Smooth muscle cell (in vitro differentiated cells): ENCODE results near the gene CEMP1. TPM values are rescaled to one million over a fixed set of nuclear protein-coding genes. Genes with fewer than 3 reads are reported as not detected.

ENCODE experiments used
- DNase-seq: peaks from one replicate; lab custom pipeline; 2025; ENCODE audit not compliant: unreplicated experiment; lab: John Stamatoyannopoulos, UW
- H2AFZ ChIP-seq: fragments of 200-600 bp; sonication (generic); 2 replicates; pipeline ENCODE4 v1.6.0; 2016; ENCODE audit warnings: antibody characterized with exemption, low read depth, mild to moderate bottlenecking
- H3F3A ChIP-seq: fragments of 200-600 bp; sonication (generic); 2 replicates; pipeline ENCODE4 v1.6.0; 2017; ENCODE audit warnings: antibody characterized with exemption, low read depth
- H3K27ac ChIP-seq: fragments of 200-600 bp; sonication (generic); 2 replicates; pipeline ENCODE4 v1.5.1; 2016; ENCODE audit warnings: low read depth, mild to moderate bottlenecking
- H3K27me3 ChIP-seq: fragments of 200-600 bp; sonication (generic); 2 replicates; pipeline ENCODE4 v1.6.1; 2016; ENCODE audit warnings: low read depth, mild to moderate bottlenecking
- H3K36me3 ChIP-seq: fragments of 200-600 bp; sonication (generic); 2 replicates; pipeline ENCODE4 v1.5.1; 2016; ENCODE audit warnings: low read depth
- H3K4me1 ChIP-seq: fragments of 200-600 bp; sonication (generic); 2 replicates; pipeline ENCODE4 v1.5.1; 2016; ENCODE audit warnings: low read depth
- H3K4me2 ChIP-seq: fragments of 200-600 bp; sonication (generic); 2 replicates; pipeline ENCODE4 v1.6.0; 2016; ENCODE audit warnings: mild to moderate bottlenecking
- H3K4me3 ChIP-seq: fragments of 200-600 bp; sonication (generic); 2 replicates; pipeline ENCODE4 v1.5.1; 2016; ENCODE audit warnings: mild to moderate bottlenecking
- H3K79me2 ChIP-seq: fragments of 200-600 bp; sonication (generic); 2 replicates; pipeline ENCODE4 v1.6.0; 2016; ENCODE audit warnings: low read depth, mild to moderate bottlenecking
- H3K9ac ChIP-seq: fragments of 200-600 bp; sonication (generic); 2 replicates; pipeline ENCODE4 v1.6.0; 2016; ENCODE audit warnings: low read depth
- H3K9me3 ChIP-seq: fragments of 200-600 bp; sonication (generic); replicated peaks from 2 replicates; pipeline ENCODE4 v1.5.1; 2016; ENCODE audit warnings: low read depth
- H4K20me1 ChIP-seq: fragments of 200-600 bp; sonication (generic); 2 replicates; pipeline ENCODE4 v1.6.0; 2016; ENCODE audit warnings: low read depth
- WGBS: methylation state at CpG from one replicate; pipeline ENCODE4 v1.1.7; 2016; ENCODE audit warnings: low lambda C conversion rate; 5-methylcytosine and 5-hydroxymethylcytosine counted together
- polyA plus RNA-seq: library from polyadenylated mRNA; unstranded; fragments of >200 nt; fragmentation: Nextera tagmentation; extraction: Ambion mirVana; gene quantifications from 2 replicates; pipeline ENCODE4 v1.2.1, GENCODE V29; 2016
- total RNA-seq: library from RNA; depleted of rRNA; stranded (reverse); fragments of >200 nt; gene quantifications from 2 replicates; pipeline ENCODE4 v1.2.3, GENCODE V29; 2014
- TF ChIP-seq, protein P1 (sequence below): fragments of 200-600 bp; sonication (generic); IDR thresholded peaks from 2 replicates; pipeline ENCODE4 v1.5.1; 2017; ENCODE audit warnings: borderline replicate concordance, mild to moderate bottlenecking, antibody characterized with exemption; ENCODE audit not compliant: insufficient read depth, poor library complexity, severe bottlenecking

CEMP1 gene
- total and polyA plus RNA-seq, 2 experiments from 2014 or later: 1.7 TPM; not detected in 1

GRCh38 chr16:2485811-2486507 is 45.2 kb downstream of the CEMP1 start:
- DNase-seq: no peak
- Histone ChIP-seq H3K27me3 (no peaks in the 10 kb centered on the region), H3K9me3 (no peaks in the 10 kb centered on the region), H3K4me3 (no peak overlapping the region), H3K36me3 (no peaks in the 10 kb centered on the region), H3F3A (no peaks in the 10 kb centered on the region), H3K4me2 (no peak overlapping the region), H3K27ac (no peak overlapping the region), H4K20me1 (peaks cover 67% of the 10 kb centered on the region), H3K4me1 (no peaks in the 10 kb centered on the region), H3K9ac (no peak overlapping the region), H3K79me2 (no peaks in the 10 kb centered on the region), H2AFZ (no peak overlapping the region)
- TF ChIP-seq, protein P1, sequence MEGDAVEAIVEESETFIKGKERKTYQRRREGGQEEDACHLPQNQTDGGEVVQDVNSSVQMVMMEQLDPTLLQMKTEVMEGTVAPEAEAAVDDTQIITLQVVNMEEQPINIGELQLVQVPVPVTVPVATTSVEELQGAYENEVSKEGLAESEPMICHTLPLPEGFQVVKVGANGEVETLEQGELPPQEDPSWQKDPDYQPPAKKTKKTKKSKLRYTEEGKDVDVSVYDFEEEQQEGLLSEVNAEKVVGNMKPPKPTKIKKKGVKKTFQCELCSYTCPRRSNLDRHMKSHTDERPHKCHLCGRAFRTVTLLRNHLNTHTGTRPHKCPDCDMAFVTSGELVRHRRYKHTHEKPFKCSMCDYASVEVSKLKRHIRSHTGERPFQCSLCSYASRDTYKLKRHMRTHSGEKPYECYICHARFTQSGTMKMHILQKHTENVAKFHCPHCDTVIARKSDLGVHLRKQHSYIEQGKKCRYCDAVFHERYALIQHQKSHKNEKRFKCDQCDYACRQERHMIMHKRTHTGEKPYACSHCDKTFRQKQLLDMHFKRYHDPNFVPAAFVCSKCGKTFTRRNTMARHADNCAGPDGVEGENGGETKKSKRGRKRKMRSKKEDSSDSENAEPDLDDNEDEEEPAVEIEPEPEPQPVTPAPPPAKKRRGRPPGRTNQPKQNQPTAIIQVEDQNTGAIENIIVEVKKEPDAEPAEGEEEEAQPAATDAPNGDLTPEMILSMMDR: no peak
- WGBS: 92% methylated on average over 33 of the region's 33 CpGs

GRCh38 chr16:2484898-2485508 is 46.2 kb downstream of the CEMP1 start:
- H3K9me3 ChIP-seq: no peaks in the 10 kb centered on the region
- 94% methylated on average over 12 of the region's 13 CpGs for WGBS
- no peak overlapping the region for H3K27ac ChIP-seq
- no peak overlapping the region for H2AFZ ChIP-seq
- H3K36me3 ChIP-seq: no peaks in the 10 kb centered on the region
- no peaks in the 10 kb centered on the region for H3K79me2 ChIP-seq
- no peaks in the 10 kb centered on the region for H3K4me1 ChIP-seq
- no peak overlapping the region for H3K9ac ChIP-seq
- H4K20me1 ChIP-seq: peaks cover 70% of the 10 kb centered on the region
- DNase-seq: no peak
- H3F3A ChIP-seq: no peaks in the 10 kb centered on the region
- no peak overlapping the region for H3K4me2 ChIP-seq
- no peak overlapping the region for H3K4me3 ChIP-seq
- TF ChIP-seq, protein P1: no peak
- no peaks in the 10 kb centered on the region for H3K27me3 ChIP-seq

DNA sequence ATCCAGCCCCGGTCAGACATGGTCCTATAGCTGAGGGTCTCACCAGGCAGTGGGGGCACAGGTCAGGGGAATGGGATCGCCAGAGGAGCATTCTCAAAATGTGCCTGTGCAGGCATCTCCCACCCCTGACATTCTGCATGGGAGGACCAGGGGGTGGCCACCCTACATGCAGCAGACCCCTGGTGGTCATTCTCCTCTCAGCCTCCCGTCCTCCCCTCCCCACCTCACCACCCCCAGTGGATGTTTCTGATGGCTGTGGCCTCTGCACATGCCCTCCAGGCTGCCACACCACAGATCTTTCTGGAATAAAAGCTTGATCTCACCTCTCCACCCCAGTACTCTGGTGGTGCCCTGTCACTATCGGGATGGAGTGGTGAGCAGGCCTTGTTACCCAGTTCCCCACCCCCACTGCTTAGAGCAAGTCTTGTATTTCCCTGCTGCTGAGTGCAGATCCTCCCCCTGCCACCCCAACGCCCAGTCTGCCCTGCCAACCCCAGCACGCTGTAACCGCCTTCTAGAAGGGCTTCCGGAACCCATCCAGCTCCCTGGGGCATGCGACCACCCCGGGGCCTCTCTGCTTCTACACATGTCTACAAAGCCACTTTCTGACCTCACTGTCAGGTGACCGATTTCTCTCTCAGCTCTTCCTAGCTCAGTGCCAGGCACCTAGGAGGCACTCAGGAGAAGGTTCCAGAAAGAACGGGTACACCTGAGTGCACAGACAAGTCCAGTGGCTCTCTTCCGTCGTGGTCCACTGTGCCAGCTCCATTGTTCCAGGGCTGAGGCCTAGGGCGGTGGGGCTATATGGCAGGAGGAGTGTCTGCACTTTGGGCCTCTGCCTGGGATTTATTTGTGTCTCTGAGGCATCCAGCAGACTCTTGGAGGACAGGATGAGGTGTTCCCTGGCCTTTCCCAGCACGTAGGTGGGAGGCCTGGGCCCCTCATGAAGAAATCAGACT is 47.0 kb downstream of the CEMP1 start:
- Histone ChIP-seq H3K36me3 (no peaks in the 10 kb centered on the region), H2AFZ (no peak overlapping the region), H3K27ac (no peak overlapping the region), H3K4me3 (no peak overlapping the region), H3K27me3 (no peaks in the 10 kb centered on the region), H3K4me1 (no peaks in the 10 kb centered on the region), H3K79me2 (peaks cover 3% of the 10 kb centered on the region), H3K9ac (no peak overlapping the region), H4K20me1 (peaks cover 73% of the 10 kb centered on the region), H3F3A (no peaks in the 10 kb centered on the region), H3K4me2 (no peak overlapping the region), H3K9me3 (no peaks in the 10 kb centered on the region)
- TF ChIP-seq, protein P1: no peak
- no peak for DNase-seq
- WGBS: 94% methylated on average over 16 of the region's 16 CpGs
